ENCODE measurements around the gene ZNF503.

DNA sequence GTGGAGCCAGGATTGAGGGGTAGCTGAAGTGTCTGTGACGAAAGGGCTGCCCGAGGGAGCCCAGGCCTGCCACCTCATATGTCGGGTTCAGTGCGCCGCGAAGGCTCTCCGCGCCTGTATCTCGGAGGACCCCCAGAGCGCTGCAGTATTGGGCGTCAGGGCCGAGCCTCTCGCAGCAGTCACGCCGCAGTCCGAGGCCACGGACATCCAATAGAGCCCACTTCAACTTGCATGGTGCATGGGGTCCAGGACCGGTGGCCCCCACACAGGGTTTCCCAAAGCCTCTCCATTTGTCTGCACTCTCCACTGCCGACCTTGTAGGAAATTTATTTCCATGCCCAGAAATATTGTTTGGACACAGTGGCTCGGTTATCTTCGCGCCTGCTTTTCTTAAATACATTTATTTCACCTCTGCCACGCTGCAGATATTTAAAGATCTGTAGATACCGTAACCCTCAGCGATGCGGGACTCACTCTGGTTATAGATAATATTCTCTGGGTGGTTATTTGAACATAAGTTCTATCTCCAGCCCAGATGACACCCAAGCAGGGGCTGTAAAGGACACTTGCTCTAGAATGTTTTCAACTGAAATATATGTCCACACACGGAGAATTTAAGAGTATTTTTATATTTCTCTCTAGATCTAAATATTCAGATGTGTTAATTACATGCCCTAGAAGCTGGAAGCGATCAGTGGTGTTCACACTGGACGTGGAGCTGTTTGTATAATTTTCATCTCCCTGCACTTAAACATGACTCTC, 5.1 kb upstream of the ZNF503 start:
- TF ChIP-seq CTCF (conservative IDR thresholded peaks at IDR 0.05) (no peak), ZFX (IDR thresholded peaks at IDR 0.05) (no peak)

Data from C4-2B (cell line).